IPS-NIHi7 (cell line): Measurements from ENCODE around the gene GDPD3.
A peak's percentile ranks its signal among the peaks of the same experiment; 100 is the strongest.

ENCODE experiments used
- DNase-seq: peaks from one replicate; pipeline ENCODE4 v3.0.0; 2012; ENCODE audit warnings: mixed read lengths; ENCODE audit errors: extremely low spot score

The GDPD3 gene

DNA sequence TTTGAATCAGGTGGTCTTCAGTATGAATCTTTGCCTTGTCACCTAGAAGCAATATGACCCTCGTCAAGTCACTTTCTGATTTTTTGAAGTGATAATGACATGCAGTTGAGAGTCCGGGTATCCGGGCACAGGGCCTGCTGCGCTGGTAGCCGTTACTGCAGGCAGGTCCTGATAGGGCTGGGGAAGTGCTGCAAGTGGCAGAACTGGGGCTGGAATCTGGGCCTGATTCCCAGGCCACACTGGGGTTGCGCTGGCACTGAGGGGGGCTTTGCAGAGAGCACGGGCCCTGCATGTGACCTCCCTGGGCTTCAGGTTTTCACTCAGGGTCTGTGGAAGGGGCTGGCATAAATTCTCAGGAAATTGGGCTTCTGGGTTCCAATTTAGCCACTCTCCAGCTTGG is 34.6 kb downstream of the GDPD3 start:
- no peak for DNase-seq

GRCh38 chr16:30077656-30078055 is 35.7 kb downstream of the GDPD3 start:
- DNase-seq = no peak

GRCh38 chr16:30076276-30076791 is 37.0 kb downstream of the GDPD3 start:
- no peak for DNase-seq

DNA sequence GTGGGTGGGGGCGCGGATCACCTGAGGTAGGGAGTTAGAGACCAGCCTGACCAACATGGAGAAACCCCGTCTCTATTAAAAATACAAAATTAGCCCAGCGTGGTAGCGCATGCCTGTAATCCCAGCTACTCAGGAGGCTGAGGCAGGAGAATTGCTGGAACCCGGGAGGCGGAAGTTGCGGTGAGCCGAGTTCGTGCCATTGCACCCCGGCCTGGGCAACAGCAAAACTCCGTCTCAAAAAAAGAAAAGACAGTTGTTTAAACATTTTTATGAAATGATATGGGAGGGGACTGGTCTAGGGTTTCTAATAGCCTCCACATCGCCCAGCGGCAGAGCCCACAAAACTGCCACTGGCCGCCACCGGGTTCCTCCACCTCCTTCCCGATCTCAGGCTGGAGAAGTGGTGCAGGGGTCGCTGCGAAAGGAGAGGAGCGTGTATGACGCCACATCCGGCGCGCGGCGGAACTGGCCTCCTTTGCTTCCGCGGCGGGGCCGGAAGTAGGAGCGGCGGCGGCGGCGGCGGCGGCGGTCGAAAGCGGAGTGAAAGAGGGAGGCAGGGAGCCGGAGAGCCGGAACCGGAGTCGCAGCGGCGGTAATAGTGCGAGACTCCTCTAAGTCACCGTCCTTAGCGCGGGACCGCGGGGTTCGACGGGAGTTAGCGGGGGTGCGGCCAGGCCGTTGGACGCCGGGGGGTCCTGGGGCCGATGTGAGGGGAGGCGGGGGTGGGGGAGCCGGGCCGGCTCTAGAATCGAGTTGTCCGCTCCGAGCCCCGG is 37.6 kb downstream of the GDPD3 start, which contains the start of gene PPP4C:
Gene PPP4C (plus strand): TSS at position 492 of the 773 bp plus-strand sequence. CDS start 384 bp downstream, outside the sequence.
- peak; percentile 93 for DNase-seq

GRCh38 chr16:30070490-30070889 is 42.8 kb downstream of the GDPD3 start:
- DNase-seq = no peak

DNA sequence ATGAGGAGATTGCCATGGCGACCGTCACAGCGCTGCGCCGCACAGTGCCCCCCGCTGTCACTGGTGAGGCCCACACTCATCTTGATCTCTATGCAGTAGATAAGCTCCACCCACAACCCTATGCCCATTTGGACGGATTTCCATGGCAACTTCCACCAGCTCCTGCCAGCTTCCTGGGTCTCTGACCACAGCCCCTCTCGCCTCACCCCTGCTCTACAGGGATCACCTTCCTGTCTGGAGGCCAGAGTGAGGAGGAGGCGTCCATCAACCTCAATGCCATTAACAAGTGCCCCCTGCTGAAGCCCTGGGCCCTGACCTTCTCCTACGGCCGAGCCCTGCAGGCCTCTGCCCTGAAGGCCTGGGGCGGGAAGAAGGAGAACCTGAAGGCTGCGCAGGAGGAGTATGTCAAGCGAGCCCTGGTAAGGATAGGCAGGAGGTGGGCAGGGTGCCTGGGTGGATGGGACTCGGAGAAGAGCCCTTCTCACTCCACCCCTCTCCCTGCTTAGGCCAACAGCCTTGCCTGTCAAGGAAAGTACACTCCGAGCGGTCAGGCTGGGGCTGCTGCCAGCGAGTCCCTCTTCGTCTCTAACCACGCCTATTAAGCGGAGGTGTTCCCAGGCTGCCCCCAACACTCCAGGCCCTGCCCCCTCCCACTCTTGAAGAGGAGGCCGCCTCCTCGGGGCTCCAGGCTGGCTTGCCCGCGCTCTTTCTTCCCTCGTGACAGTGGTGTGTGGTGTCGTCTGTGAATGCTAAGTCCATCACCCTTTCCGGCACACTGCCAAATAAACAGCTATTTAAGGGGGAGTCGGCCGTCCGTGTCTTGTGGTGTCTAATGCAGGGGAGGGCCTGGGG is 43.5 kb downstream of the GDPD3 start:
- DNase-seq = no peak

GRCh38 chr16:30068750-30069610 is 44.4 kb downstream of the GDPD3 start:
- no peak for DNase-seq

DNA sequence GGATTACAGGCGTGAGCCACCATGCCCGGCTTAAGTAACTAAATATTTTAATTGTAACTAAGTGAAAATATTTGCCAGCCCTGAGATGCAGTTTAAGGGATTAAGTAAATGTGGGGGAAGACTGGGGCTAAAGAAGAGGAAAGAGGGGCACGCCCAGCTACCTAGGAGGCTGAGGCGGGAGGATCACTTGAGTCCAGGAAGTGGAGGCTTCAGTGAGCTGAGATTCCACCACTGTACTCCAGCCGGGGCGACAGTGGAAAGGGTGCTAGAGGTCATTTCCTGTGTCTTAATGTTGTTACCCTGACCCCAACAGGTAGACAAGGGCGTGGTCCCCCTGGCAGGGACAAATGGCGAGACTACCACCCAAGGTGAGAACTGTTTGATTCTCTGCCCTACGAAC is 45.0 kb downstream of the GDPD3 start:
- no peak for DNase-seq

DNA sequence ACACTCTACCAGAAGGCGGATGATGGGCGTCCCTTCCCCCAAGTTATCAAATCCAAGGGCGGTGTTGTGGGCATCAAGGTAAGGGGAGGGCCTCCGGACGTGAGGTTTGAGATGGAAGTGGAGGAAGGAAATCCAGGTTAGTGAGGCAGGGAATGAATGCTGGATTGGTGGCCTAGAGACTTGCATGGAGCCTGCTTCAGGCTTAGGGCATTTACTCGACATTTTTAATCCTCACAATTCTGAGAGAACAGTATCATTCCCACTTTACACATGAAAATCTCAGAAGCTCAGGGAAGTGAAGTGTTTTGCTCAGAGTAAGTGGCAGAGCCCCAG is 45.8 kb downstream of the GDPD3 start:
- no peak for DNase-seq

DNA sequence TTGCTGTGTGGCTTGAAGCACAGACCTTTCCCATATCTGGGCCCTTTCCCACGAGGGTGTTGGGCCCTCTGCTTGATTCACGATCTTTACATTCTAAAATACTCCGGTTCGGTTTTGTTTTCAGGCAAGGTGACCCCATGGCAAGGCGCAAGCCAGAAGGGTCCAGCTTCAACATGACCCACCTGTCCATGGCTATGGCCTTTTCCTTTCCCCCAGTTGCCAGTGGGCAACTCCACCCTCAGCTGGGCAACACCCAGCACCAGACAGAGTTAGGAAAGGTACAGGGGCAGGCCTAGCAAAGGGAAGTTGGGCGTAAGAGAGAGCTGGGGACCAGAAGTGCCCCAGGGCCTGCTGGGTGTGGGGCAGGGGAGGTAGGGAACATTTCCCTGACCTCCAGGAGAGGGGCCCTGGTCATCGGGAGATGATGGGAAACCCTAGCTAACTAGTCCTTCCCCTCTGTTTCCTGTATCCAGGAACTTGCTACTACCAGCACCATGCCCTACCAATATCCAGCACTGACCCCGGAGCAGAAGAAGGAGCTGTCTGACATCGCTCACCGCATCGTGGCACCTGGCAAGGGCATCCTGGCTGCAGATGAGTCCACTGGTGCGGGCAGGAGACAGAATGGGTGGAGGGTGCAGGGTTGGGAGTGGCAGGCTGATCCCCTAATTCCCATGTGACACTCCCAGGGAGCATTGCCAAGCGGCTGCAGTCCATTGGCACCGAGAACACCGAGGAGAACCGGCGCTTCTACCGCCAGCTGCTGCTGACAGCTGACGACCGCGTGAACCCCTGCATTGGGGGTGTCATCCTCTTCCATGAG is 46.4 kb downstream of the GDPD3 start:
- no peak for DNase-seq

GRCh38 chr16:30065943-30066760 is 47.2 kb downstream of the GDPD3 start:
- no peak for DNase-seq

GRCh38 chr16:30065102-30065942 is 48.0 kb downstream of the GDPD3 start, which contains the start of gene ALDOA:
Gene ALDOA (plus strand): TSS chr16:30065760. CDS start chr16:30066898, 1,138 bp downstream.
- DNase-seq = peak; percentile 95

GRCh38 chr16:30064729-30065101 is 48.6 kb downstream of the GDPD3 start:
- DNase-seq = peak; percentile 84

DNA sequence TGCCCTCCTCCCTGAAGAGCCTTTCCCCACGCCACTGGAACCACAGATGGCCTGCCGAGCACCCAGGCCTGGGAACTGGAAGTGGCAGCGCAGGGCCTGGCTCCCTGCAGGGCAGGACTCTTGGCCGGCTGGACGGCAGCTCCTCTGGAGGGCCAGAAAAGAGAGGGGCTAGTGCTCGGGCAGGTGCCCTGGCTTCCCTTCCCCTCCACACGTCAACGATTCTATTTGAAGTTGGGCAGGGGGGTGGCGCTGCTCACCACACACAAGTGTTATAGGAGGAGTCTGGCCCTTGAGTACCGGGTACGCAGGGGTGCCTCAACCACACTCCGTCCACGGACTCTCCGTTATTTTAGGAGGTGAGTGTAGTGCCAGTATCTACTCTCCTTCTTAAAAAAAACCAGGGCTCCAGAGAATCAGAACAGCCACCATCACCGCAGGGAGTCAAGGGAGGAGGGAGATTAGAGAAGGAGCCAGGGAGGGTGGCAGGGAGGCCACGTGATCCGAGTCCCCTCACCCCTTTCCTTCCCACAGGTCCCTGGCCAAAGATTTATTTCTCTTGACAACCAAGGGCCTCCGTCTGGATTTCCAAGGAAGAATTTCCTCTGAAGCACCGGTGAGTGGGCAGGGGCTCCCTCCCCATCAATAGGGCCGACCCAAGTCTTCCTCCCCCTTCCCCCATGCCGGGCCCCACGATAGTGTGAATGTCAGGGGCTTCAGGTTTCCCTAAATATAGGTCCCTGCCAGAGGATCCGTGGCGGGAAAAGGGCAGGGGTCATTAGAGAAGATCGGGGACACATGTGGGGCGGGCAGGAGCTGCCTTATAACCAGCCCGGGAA is 49.2 kb downstream of the GDPD3 start:
- peak; percentile 54 for DNase-seq

- DNase-seq = no peak
These were observed 50.0 kb downstream of the GDPD3 start for GRCh38 chr16:30063278-30063892.

- no peak for DNase-seq
These were observed 52.3 kb downstream of the GDPD3 start for GRCh38 chr16:30060836-30061554.

DNA sequence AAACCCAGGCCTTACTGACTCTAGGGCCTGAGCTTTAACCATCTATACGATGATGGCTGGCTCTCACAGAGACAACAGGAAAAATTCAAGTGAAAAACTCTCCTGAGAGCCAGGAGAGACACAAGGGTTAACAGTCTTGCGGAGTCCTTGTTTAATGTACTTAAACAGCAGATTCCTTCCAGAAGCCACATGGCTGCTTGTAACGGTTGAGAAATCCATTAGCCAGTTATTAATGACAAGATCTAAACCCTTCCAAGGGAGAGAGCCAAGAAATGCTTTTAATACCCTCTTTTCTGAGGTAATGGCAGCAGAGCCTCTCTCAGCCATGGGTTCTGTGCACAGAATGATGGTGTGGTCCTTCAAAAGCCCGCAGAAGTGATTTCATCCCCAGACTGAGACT is 53.0 kb downstream of the GDPD3 start:
- DNase-seq = no peak
